GM13977 (cell line): ENCODE data around the gene DMD.

Experiments
- DNase-seq: peaks from one replicate; pipeline ENCODE4 v3.0.0; 2012; ENCODE audit warnings: low spot score
- in situ Hi-C: fragments of 300-500 bp; cut with MboI; formaldehyde crosslinking; loops from one replicate; pipeline ENCODE4 v1.12.0; 2022; ENCODE audit warnings: low sequenced_read_pairs, low pct_unique_long_range_greater_than_20kb, mixed read lengths, inconsistent platforms; ENCODE audit not compliant: unreplicated experiment
- TF ChIP-seq, protein P1 (sequence below): IDR thresholded peaks from 2 replicates; pipeline ENCODE4 v1.5.1; 2012; ENCODE audit warnings: mild to moderate bottlenecking, control low read depth; ENCODE audit not compliant: insufficient read depth; ENCODE audit errors: extremely low read depth, missing control alignments

Gene DMD

DNA sequence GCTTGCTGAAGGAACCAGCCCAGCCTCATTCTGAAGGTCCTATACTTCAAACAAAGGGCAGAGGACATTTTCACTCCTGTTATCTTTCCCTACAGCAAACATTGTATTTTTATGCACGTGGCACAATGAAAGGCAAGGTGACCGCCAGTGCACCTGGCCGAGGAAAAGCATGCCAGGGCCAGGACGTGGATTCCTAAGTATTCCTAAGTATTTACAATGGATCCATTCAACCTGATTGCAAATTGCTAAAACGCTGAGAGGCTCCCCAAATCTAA is 2011.6 kb downstream of the DMD start:
- in situ Hi-C loops = loop anchor here (25.0 kb wide), 1 partner anchor 463 kb away; no protein-coding TSS in a partner anchor
- TF ChIP-seq, protein P1, sequence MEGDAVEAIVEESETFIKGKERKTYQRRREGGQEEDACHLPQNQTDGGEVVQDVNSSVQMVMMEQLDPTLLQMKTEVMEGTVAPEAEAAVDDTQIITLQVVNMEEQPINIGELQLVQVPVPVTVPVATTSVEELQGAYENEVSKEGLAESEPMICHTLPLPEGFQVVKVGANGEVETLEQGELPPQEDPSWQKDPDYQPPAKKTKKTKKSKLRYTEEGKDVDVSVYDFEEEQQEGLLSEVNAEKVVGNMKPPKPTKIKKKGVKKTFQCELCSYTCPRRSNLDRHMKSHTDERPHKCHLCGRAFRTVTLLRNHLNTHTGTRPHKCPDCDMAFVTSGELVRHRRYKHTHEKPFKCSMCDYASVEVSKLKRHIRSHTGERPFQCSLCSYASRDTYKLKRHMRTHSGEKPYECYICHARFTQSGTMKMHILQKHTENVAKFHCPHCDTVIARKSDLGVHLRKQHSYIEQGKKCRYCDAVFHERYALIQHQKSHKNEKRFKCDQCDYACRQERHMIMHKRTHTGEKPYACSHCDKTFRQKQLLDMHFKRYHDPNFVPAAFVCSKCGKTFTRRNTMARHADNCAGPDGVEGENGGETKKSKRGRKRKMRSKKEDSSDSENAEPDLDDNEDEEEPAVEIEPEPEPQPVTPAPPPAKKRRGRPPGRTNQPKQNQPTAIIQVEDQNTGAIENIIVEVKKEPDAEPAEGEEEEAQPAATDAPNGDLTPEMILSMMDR = no peak
- DNase-seq = no peak

DNA sequence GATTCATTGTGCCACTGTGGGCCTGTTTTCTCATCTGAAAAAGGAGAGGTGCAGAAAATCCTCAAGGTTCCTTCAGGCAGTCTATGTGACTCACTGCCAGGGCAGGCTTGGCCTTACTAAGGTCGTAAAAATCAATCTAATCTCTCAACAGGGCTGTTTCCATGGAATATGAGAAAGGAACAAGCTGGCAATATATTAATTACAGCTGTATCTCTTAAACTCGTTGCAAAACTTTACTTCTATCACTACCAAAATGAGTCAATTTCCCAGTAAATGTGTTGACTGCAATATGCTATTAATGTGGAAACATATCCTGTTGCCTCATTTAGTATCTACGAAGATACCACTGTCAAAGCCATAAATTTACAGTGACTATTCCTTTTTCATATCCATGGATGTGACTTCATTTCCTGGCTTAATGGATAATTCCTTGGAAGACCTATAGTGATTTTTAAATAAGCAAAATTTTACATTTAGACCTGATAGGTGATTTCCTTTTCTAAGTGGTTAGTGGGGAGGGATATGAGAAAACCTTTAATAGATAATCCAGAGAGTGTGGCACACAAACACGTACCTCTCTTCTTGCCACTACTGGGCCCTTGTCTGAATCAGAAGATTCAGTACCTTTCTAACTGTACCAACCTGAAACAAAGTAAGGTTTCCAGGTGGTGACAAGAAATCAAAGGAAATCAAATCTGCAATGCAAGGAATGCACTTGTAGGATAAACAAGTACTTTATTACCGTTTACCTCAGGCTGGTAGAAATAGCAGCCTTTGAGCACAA is 2012.1 kb downstream of the DMD start:
- TF ChIP-seq, protein P1 = no peak
- no peak for DNase-seq
- in situ Hi-C loops = no loop called here

DNA sequence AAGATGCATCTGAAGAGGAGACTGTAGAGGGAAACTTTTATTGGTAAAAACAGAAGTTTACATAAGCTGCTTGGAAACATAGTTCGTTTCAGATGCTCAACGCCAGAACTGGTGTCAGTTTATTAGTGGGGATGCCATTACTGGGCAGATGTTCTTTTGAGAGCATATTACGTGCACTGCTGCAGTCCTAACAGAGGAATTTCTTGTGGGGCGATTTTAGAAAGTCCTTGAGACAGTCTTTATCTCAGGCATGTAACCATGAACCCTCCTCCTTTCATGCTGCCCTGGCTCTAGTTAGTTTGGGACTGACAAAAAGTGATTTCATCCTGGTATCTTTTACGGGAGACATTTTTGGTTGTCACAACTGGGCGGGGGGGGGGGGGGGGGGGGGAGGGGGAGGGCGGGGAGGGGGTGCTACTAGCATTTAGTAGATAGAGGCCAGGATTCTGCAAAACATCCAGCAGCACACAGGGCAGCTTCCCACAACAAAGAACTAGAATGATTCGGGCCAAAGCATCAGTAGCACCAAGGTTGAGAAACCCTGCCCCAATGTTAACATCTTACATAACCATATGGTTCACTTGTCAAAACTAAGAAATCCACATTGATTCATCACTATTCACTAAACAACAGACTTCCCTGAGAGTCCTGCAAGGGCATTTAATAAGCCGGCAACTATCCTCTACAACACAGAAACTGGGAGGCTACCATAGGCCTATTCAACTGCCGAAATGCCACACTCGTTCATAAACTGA is 2021.0 kb downstream of the DMD start:
- in situ Hi-C loops = no loop called here
- TF ChIP-seq, protein P1 = no peak
- no peak for DNase-seq

DNA sequence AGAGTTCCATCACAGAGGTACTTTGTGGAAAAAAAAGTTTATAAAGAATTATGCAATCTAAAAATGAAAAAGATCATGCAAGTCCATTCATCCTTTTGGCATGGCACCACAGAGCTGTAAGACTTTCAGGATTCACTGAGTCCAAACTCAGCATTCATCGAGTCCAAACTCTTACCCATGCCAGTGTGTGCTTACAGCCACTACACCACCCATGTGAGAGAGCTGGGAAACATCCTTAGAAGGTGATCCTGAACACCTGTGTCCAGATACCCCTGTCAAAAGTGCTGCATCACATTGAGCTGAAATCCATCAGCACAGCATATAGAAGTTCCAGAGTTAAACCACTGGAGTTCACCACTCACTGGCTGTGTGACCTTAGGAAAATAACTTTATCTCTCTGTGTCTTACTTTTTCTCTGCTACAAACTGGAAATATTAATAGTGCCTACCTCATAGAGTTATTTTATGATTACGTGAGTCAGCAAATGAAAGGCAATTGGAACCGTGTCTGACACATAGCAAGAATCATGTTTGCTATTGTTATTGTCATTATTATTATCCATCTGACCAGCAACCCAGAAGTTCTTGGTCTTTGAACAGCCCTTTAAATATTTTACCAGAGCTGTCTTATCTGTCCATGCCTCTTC is 2024.5 kb downstream of the DMD start:
- in situ Hi-C loops = no loop called here

DNA sequence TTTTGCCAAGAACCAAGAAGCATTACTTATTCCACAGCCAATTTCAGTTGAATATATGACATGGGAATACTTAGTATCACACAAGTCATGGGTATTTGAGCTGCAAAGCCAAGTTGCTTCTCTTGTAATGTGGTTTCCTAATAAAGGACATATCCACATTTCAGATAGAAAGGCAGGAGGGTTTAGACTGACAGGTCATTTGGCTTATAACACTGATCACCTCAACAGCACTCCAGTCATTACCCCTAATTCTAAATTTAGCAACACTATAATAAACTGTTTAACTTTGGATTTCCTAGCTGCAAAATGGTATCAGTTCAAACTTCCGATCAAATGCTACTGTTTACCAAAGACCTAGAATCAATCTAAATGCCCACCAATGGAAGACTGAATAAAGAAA is 2025.5 kb downstream of the DMD start:
- DNase-seq = no peak
- in situ Hi-C loops = no loop called here
- TF ChIP-seq, protein P1 = no peak

More for the DNA sequence above, 2024.5 kb downstream of the DMD start:
- DNase-seq = no peak
- TF ChIP-seq, protein P1 = no peak

DNA sequence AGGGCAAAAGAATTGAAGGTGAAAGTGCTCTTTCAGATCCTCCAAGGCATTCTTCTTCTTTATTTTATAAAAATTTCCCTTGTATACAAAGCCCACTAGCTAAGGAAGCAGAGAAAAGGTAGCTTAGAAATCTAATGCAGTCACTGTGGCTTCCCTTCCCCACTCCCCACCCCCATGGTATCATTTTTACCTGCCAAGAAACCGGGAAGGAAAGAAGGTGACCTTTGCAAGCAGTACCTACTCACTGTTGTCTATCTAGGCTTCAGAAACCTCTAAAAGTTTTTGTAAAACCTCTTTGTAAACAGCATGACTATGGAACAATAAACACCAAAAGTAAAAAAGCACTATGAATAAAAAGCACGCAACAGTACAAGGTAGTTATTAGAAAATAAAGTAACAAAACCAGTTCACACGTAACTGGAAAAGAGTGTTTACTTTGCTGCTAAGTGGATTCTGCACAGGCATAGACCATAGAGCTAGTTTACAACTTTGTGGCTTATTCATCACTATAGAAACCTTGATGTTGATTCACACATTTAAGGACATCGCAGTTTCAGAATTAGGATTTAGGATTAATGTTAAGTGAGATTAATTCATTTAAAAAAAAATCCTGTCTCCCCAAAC is 2029.9 kb downstream of the DMD start:
- no peak for DNase-seq
- in situ Hi-C loops = no loop called here

More for the DNA sequence above, 2029.9 kb downstream of the DMD start:
- TF ChIP-seq, protein P1 = no peak
